Aorta (tissue), 5 donors: ENCODE results near the gene SEC14L5. TPM values are rescaled to one million over a fixed set of nuclear protein-coding genes. Genes with fewer than 3 reads are reported as not detected.

ENCODE experiments used
- ATAC-seq: fragments of 200-7000 bp; cut with Tn5 transposase; one replicate; pipeline ENCODE4 v1.9.1; 2022; ENCODE audit warnings: moderate library complexity; ENCODE audit not compliant: low FRiP score
- DNase-seq, 2 donors: peaks; one replicate each; pipeline ENCODE4 v3.0.0-alpha.2; 2020
- H3K27ac ChIP-seq, 2 donors: one replicate each; pipeline ENCODE4 v1.5.1; 2013; ENCODE audit warnings: low read length in 2 of 2, mild to moderate bottlenecking in 2 of 2, moderate library complexity in 2 of 2, control low read depth in 1 of 2, inconsistent platforms in 1 of 2, low read depth in 1 of 2
- H3K27me3 ChIP-seq, 2 donors: one replicate each; pipeline ENCODE4 v1.6.1; 2013; ENCODE audit warnings: control low read depth in 1 of 2, low read length in 1 of 2, mild to moderate bottlenecking in 1 of 2, moderate library complexity in 1 of 2; ENCODE audit not compliant: insufficient read depth in 2 of 2, control insufficient read depth in 1 of 2
- H3K36me3 ChIP-seq, 2 donors: one replicate each; pipeline ENCODE4 v1.6.1; 2013; ENCODE audit warnings: control low read depth in 1 of 2, low read length in 1 of 2, mild to moderate bottlenecking in 1 of 2; ENCODE audit not compliant: insufficient read depth in 2 of 2, control insufficient read depth in 1 of 2
- H3K4me1 ChIP-seq, 2 donors: one replicate each; pipeline ENCODE4 v1.6.1; 2013; ENCODE audit warnings: low read length in 2 of 2, control low read depth in 1 of 2, mild to moderate bottlenecking in 1 of 2, moderate library complexity in 1 of 2; ENCODE audit not compliant: insufficient read depth in 2 of 2, control insufficient read depth in 1 of 2
- H3K4me3 ChIP-seq, 2 donors: one replicate each; pipeline ENCODE4 v1.5.1; 2013; ENCODE audit warnings: low read length in 2 of 2, control low read depth in 1 of 2, mild to moderate bottlenecking in 1 of 2
- H3K9me3 ChIP-seq: one replicate; pipeline ENCODE4 v1.6.1; 2013; ENCODE audit warnings: mild to moderate bottlenecking, low read length; ENCODE audit not compliant: control insufficient read depth
- WGBS, 2 donors: extraction: QIAGEN DNeasy Blood & Tissue Kit; methylation state at CpG; one replicate each; pipeline ENCODE4 v1.1.7; 2013; 5-methylcytosine and 5-hydroxymethylcytosine counted together
- intact Hi-C, 2 donors: fragments of 100-400 bp; cut with DNase I; formaldehyde crosslinking; loops; one replicate each; pipeline versions ENCODE4 v1.14.2 to v1.15.0; 2022
- polyA plus RNA-seq, 2 donors: library from polyadenylated mRNA; stranded (reverse); fragments of 200-250 nt; gene quantifications; one replicate each; pipeline ENCODE4 v1.2.3, GENCODE V29; 2013
- total RNA-seq, 2 donors: library from RNA; stranded (reverse); fragmentation: NEBNext Ultra II Directional; extraction: Animal tissue kit (Norgen Biotek cat#: 25700); gene quantifications; one replicate each; pipeline ENCODE4 v1.2.1, GENCODE V29; 2021
- donor health status: healthy with polysubstance abuse.
- donor health status: Bipolar disorder and iron deficiency.
- donor health status: DM: no; HTN: no; CAD: no.
- donor health status: DM: no; HTN: no; CAD: no.
- donor health status: DM: yes; HTN: yes; CAD: no.

SEC14L5 gene
- total and polyA plus RNA-seq, 4 donors = 0.26 to 0.90 (median 0.29) TPM; not detected in 1

- Histone ChIP-seq H3K9me3 (no peaks in the 10 kb centered on the region), H3K36me3 (no peaks in the 10 kb centered on the region), H3K4me3 (no peak overlapping the region), H3K27me3 (no peaks in the 10 kb centered on the region), H3K27ac (no peak overlapping the region), H3K4me1 (no peaks in the 10 kb centered on the region)
- intact Hi-C loops = no loop called here
- WGBS, 2 donors = 85 to 87% methylated on average over 9 to 10 of the region's 10 CpGs
- peak; percentile 21 to 49 for DNase-seq
- no peak for ATAC-seq
Observed at GRCh38 chr16:5007256-5007655, 49.1 kb downstream of the SEC14L5 start.

GRCh38 chr16:5008311-5008731 is 50.2 kb downstream of the SEC14L5 start:
- ATAC-seq = no peak

GRCh38 chr16:5010576-5011329 is 52.6 kb downstream of the SEC14L5 start:
- WGBS, 2 donors = 40 to 44% methylated on average over 15 of the region's 15 CpGs
- DNase-seq (no peak), ATAC-seq (no peak)
- Histone ChIP-seq H3K9me3 (no peaks in the 10 kb centered on the region), H3K4me3 (no peak overlapping the region), H3K36me3 (no peaks in the 10 kb centered on the region), H3K4me1 (no peaks in the 10 kb centered on the region), H3K27ac (no peak overlapping the region), H3K27me3 (no peaks in the 10 kb centered on the region)
- intact Hi-C loops = no loop called here

More at GRCh38 chr16:5008311-5008731, 50.2 kb downstream of the SEC14L5 start:
- no peak overlapping the region for H3K4me3 ChIP-seq
- 84 to 88% methylated on average over 18 of the region's 18 CpGs for WGBS, 2 donors
- intact Hi-C loops = no loop called here
- peak; percentile 26 to 63 for DNase-seq
- no peaks in the 10 kb centered on the region for H3K9me3 ChIP-seq
- no peaks in the 10 kb centered on the region for H3K4me1 ChIP-seq
- H3K27ac ChIP-seq = no peak overlapping the region
- H3K36me3 ChIP-seq = no peaks in the 10 kb centered on the region
- H3K27me3 ChIP-seq = no peaks in the 10 kb centered on the region

- H3K27ac ChIP-seq = no peak overlapping the region
- no peaks in the 10 kb centered on the region for H3K4me1 ChIP-seq
- no peak overlapping the region for H3K4me3 ChIP-seq
- H3K27me3 ChIP-seq = no peaks in the 10 kb centered on the region
- ATAC-seq (no peak), DNase-seq (no peak)
- intact Hi-C loops = no loop called here
- WGBS, 2 donors = 42 to 64% methylated on average over 4 of the region's 4 CpGs
- no peaks in the 10 kb centered on the region for H3K36me3 ChIP-seq
- H3K9me3 ChIP-seq = no peaks in the 10 kb centered on the region
Observed at GRCh38 chr16:5011637-5012036, 53.5 kb downstream of the SEC14L5 start.

GRCh38 chr16:5012887-5013286 is 54.8 kb downstream of the SEC14L5 start:
- H3K27me3 ChIP-seq = no peaks in the 10 kb centered on the region
- H3K36me3 ChIP-seq = no peaks in the 10 kb centered on the region
- no peak overlapping the region for H3K4me3 ChIP-seq
- H3K4me1 ChIP-seq = no peaks in the 10 kb centered on the region
- H3K27ac ChIP-seq = no peak overlapping the region
- DNase-seq (no peak), ATAC-seq (no peak)
- WGBS, 2 donors = 72 to 76% methylated on average over 6 of the region's 6 CpGs
- intact Hi-C loops = no loop called here
- H3K9me3 ChIP-seq = no peaks in the 10 kb centered on the region

- H3K9me3 ChIP-seq = no peaks in the 10 kb centered on the region
- WGBS, 2 donors = 59 to 60% methylated on average over 4 of the region's 4 CpGs
- H3K36me3 ChIP-seq = no peaks in the 10 kb centered on the region
- no peaks in the 10 kb centered on the region for H3K4me1 ChIP-seq
- no peak overlapping the region for H3K4me3 ChIP-seq
- intact Hi-C loops = no loop called here
- no peaks in the 10 kb centered on the region for H3K27me3 ChIP-seq
- no peak overlapping the region for H3K27ac ChIP-seq
- ATAC-seq (no peak), DNase-seq (no peak)
Observed at GRCh38 chr16:5015351-5015750, 57.2 kb downstream of the SEC14L5 start.

- no peak for ATAC-seq
- no peaks in the 10 kb centered on the region for H3K4me1 ChIP-seq
- intact Hi-C loops = no loop called here
- H3K4me3 ChIP-seq = no peak overlapping the region
- no peak for DNase-seq
- no peak overlapping the region for H3K27ac ChIP-seq
- 81 to 86% methylated on average over 4 of the region's 4 CpGs for WGBS, 2 donors
- H3K27me3 ChIP-seq = no peaks in the 10 kb centered on the region
- no peaks in the 10 kb centered on the region for H3K9me3 ChIP-seq
- H3K36me3 ChIP-seq = no peaks in the 10 kb centered on the region
Observed at GRCh38 chr16:5015887-5016286, 57.8 kb downstream of the SEC14L5 start.

- no peaks in the 10 kb centered on the region for H3K36me3 ChIP-seq
- H3K4me1 ChIP-seq = no peaks in the 10 kb centered on the region
- no peaks in the 10 kb centered on the region for H3K9me3 ChIP-seq
- no peak overlapping the region for H3K4me3 ChIP-seq
- no peak for DNase-seq
- H3K27ac ChIP-seq = no peak overlapping the region
- intact Hi-C loops = no loop called here
- no peak for ATAC-seq
- 72 to 77% methylated on average over 6 of the region's 6 CpGs for WGBS, 2 donors
- no peaks in the 10 kb centered on the region for H3K27me3 ChIP-seq
Observed at GRCh38 chr16:5016967-5017677, 59.0 kb downstream of the SEC14L5 start.

GRCh38 chr16:5017678-5017969 is 59.5 kb downstream of the SEC14L5 start:
- DNase-seq = no peak
- no peaks in the 10 kb centered on the region for H3K4me1 ChIP-seq
- 78 to 81% methylated on average over 5 of the region's 5 CpGs for WGBS, 2 donors
- H3K9me3 ChIP-seq = no peaks in the 10 kb centered on the region
- H3K36me3 ChIP-seq = no peaks in the 10 kb centered on the region
- intact Hi-C loops = no loop called here
- no peak for ATAC-seq
- no peaks in the 10 kb centered on the region for H3K27me3 ChIP-seq
- H3K4me3 ChIP-seq = no peak overlapping the region
- H3K27ac ChIP-seq = no peak overlapping the region
